ENCODE measurements around the gene F2.
"Not testable (repeated sequence)": the region's sequence is repeated elsewhere in the genome, so short reads cannot be mapped to it uniquely, and the experiment has no call there.

Gene F2

DNA sequence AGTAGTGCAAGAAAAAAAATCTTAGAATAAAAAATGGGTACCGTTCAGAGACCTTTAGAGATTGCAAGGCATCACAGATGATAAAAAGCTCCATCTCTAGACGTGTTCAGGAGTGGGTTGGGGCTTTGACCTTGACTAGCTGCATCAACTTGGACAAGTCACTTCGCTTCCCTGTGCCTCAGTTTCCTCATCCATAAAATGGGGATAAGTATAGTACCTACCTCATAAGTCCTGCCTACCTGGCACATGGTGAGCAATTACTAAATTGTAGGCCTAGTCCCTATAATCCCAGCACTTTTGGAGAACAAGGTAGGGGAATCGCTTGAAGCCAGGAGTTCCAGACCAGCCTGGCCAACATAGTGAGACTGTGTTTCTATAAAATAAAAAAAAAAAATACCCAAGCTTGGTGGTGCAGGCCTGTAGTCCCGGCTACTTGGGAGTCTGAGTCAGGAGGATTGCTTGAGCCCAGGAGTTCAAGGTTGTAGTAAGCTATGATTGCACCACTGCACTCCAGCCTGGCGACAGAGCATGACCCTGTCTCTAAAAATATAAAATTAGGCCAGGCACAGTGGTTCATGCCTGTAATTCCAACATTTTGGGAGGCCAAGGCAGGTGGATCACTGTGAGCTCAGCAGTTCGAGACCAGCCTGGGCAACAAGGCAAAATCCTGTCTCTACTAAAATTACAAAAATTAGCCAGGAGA, 6.0 kb upstream of the F2 start:
- no peak for DNase-seq (ENCODE audit: low read depth in 4 of 4, low spot score in 1 of 4)

DNA sequence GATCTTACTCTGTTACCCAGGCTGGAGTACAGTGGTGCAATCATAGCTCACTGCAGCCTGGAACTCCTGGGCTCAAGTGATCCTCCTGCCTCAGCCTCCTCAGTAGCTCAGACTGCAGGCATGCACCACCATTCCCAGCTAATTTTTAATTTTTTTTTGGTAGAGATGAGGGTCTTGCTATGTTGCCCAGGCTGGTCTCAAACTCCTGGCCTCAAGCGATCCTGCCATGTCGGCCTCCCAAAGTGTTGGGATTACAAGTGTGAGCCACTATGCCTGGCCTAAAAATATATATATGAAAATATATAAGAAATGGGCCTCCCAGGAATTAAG, 1.2 kb upstream of the F2 start:
- not testable (repeated sequence) for DNase-seq (ENCODE audit: low read depth in 4 of 4, low spot score in 1 of 4)

- DNase-seq (ENCODE audit: low read depth in 4 of 4, low spot score in 1 of 4): no peak
Measured at GRCh38 chr11:46718155-46719019, 626 bp upstream of the F2 start.

DNA sequence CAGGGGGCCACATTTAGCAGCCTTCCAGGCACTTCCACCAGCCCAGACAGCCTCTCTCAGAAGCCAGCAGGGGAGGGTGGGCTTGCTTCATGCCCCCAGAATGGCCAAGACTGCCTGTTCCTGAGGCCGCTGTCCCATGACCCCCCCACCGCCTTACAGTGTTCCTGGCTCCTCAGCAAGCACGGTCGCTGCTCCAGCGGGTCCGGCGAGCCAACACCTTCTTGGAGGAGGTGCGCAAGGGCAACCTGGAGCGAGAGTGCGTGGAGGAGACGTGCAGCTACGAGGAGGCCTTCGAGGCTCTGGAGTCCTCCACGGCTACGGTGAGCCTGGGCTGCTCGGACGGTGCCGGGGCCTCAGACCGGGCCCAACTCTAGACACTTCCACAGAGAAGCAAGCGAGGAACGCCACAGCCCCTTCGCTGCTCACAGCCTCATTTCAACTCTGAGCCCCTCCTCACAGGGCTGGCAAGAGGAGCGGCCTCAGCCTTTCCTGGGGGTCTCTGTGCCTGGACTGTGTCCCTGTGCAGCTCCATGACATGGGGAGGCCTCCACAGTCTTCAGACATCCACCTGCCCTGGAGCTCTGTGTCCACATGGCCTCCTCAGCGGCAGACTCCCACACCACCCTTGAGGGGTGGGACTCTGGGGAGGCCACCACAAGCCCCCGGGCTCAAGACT, 668 bp downstream of the F2 start:
- DNase-seq (ENCODE audit: low read depth in 4 of 4, low spot score in 1 of 4): no peak

- no peak for DNase-seq (ENCODE audit: low read depth in 4 of 4, low spot score in 1 of 4)
Measured at GRCh38 chr11:46721286-46721685, 2.3 kb downstream of the F2 start.

DNA sequence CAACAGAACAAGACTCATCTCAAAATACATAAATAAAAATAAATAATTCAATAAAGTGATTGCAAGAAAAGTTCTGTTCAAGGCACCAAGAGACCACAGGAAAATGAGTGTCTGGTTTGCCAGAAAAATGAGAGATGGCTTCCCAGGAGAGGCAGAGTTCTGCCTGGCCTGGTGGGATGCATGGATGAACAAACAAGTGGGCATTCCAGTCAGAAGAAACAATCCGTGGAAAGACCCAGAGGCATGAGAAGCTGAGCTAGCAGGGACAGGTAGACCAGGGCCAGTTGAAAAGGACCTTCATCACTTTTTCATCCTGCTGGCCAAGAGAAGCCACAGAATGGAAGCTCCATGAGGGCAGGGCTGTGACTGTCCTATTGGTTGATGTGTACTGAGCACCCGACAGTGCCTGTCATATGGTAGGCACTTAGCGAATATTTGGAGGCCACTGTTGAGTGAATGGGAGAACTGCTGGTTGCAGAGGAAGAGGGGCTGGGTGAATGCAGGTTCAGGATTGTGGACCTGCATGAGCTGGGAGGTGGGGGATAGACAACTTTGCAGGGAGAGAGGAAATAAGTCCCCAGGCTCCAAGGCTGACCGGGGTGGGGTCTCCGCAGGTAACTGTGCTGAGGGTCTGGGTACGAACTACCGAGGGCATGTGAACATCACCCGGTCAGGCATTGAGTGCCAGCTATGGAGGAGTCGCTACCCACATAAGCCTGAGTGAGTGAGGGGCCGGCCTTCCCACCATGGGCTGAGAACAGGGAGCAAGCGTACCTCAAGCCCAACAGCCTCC, 3.7 kb downstream of the F2 start:
- DNase-seq (ENCODE audit: low read depth in 4 of 4, low spot score in 1 of 4): no peak

DNA sequence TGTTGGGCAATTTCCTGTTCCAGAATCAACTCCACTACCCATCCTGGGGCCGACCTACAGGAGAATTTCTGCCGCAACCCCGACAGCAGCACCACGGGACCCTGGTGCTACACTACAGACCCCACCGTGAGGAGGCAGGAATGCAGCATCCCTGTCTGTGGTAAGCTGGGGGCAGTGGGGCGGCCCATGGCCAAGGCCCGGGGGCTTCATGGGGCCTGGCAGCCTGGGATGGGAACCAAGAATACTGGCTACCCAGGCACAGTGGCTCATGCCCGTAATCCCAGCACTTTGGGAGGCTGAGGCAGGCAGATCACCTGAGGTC, 4.3 kb downstream of the F2 start:
- DNase-seq (ENCODE audit: low read depth in 4 of 4, low spot score in 1 of 4): no peak

GRCh38 chr11:46724088-46724487, 5.1 kb downstream of the F2 start:
- DNase-seq (ENCODE audit: low read depth in 4 of 4, low spot score in 1 of 4): no peak

DNA sequence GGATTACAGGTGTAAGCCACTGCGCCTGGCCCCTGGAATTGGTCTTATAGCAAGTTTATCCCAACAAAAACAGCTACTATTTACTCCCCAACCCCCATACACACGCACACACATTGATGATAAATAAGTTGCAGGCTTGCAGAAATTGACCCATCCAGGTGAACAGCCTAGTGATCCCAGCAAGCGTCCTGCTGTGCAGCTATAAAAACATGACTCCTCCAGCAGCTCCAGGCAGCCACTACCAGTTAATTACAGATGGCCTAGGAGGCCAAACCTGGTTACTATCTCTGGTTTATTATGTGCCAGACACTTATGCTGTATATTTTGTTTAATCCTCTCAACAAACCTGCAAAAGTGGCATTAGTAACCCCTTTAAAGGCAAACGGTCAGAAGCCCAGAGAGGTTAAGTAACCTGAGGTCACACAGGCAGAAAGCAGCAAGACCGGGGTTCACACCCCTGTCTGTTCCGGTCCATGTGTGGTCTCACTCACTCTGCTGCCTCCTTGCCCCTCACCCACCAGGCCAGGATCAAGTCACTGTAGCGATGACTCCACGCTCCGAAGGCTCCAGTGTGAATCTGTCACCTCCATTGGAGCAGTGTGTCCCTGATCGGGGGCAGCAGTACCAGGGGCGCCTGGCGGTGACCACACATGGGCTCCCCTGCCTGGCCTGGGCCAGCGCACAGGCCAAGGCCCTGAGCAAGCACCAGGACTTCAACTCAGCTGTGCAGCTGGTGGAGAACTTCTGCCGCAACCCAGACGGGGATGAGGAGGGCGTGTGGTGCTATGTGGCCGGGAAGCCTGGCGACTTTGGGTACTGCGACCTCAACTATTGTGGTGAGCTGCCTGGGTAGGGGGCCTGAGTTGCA, 6.6 kb downstream of the F2 start:
- DNase-seq (ENCODE audit: low read depth in 4 of 4, low spot score in 1 of 4): no peak

DNA sequence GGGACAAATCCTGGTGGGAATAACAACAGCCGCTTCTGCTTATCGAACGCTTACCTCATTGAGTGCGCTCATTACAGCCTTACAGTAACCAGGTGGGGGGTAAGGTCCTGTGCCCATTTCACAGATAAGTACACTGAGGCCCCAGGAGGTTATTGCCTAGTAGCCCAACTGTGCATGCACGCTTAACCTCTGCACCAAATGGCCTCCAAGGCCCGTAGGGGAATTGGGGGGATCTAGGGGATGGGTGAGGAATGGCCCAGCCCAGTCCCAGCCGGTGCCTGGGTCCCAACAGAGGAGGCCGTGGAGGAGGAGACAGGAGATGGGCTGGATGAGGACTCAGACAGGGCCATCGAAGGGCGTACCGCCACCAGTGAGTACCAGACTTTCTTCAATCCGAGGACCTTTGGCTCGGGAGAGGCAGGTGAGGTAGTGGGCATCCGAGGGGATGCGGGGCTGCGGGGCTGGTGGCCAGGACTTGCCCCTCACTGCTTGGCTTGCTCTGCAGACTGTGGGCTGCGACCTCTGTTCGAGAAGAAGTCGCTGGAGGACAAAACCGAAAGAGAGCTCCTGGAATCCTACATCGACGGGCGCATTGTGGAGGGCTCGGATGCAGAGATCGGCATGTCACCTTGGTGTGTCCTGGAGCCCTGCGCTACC, 7.3 kb downstream of the F2 start:
- DNase-seq (ENCODE audit: low read depth in 4 of 4, low spot score in 1 of 4): no peak

DNA sequence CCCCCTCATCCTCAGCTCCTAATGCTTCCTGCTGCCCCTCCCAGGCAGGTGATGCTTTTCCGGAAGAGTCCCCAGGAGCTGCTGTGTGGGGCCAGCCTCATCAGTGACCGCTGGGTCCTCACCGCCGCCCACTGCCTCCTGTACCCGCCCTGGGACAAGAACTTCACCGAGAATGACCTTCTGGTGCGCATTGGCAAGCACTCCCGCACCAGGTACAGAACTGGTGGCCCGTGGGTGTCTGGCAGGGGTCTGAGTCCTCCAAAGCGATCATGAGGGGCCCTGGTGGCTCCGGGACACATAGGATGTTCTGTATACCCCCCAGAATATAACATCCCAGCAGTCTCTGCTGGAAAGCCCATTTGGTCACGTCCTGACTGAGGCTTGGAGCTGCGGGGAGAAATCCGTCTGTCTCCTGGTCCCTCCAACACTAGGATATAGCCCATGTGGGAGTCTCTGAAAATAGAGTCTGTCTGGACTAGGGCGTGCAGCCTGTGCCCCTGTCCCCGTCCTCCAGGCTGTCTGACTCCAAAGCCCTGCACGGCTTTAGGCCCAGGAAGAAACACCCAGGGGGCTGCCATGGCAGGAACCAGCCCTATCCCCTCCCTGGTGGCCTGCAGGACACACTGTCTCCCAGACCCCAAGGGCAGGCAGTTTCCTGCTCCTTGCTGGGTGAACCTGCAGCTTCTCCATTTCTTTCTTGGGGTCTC, 9.1 kb downstream of the F2 start:
- no peak for DNase-seq (ENCODE audit: low read depth in 4 of 4, low spot score in 1 of 4)

DNA sequence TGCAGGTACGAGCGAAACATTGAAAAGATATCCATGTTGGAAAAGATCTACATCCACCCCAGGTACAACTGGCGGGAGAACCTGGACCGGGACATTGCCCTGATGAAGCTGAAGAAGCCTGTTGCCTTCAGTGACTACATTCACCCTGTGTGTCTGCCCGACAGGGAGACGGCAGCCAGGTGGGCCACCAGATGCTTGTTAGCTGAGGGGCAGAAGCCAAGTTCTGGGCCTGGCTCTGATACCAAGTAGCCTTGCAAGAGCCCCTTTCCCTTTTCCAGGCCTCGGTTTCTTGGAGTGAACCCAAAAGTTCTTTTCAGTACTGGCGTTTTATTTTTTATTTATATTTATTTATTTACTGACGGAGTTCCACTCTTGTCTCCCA, 9.6 kb downstream of the F2 start:
- DNase-seq (ENCODE audit: low read depth in 4 of 4, low spot score in 1 of 4): no peak

- DNase-seq (ENCODE audit: low read depth in 4 of 4, low spot score in 1 of 4): no peak
Measured at GRCh38 chr11:46729110-46730027, 10.4 kb downstream of the F2 start.

GRCh38 chr11:46731545-46731944, 12.5 kb downstream of the F2 start:
- no peak for DNase-seq (ENCODE audit: low read depth in 4 of 4, low spot score in 1 of 4)

DNA sequence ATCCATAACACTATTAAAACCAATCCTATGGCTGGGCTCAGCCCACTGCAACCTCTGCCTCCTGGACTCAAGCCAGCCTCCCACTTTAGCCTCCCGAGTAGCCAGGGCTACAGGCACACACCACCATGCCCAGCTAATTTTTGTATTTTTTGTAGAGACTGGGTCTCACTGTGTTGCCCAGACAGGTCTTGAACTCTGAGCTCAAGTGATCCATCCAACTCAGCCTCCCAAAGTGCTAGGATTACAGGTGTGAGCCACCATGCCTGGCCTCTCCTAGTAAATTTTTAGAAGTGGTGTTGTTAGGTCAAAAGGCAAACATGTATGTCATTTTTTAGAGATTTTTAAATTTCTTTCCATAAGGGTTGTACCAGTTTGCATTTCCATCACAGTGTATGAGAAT, 14.2 kb downstream of the F2 start:
- DNase-seq (ENCODE audit: low read depth in 4 of 4, low spot score in 1 of 4): no peak

DNA sequence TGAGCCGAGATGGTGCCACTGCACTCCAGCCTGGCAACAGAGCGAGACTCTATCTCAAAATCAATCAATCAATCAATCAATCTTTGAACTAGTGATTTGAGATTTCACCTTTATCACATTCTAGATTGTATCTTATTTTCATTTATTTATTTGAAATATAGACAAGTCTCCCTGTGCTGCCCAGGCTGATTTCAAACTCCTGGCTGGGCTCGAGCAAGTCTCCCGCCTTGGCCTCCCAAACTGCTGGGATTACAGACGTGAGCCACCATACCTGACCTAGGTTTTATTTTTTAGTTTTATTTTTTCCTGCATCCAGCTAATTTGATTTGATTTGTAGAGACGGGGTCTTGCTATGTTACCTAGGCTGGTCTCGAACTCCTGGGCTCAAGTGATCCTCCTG, 17.1 kb downstream of the F2 start:
- DNase-seq (ENCODE audit: low read depth in 4 of 4, low spot score in 1 of 4): no peak

DNA sequence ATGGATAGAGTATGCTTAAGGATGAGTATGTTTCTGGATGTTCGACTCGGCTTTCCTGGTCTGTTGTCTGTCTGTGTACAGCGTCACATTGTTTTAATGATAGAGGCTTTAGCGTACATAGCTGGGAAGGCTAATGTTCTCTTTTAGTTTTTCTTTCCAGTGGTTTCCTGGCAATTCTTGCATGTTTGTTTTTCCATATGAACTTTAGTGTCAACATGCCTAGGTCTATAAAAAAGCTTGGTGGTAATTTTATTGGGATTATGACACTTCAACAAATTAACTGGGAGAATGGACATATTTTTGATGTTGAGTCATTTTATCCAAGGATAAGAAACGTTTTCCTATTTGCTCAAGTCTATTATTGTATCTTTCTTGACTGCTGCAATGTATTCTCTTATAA, 17.6 kb downstream of the F2 start:
- no peak for DNase-seq (ENCODE audit: low read depth in 4 of 4, low spot score in 1 of 4)

DNA sequence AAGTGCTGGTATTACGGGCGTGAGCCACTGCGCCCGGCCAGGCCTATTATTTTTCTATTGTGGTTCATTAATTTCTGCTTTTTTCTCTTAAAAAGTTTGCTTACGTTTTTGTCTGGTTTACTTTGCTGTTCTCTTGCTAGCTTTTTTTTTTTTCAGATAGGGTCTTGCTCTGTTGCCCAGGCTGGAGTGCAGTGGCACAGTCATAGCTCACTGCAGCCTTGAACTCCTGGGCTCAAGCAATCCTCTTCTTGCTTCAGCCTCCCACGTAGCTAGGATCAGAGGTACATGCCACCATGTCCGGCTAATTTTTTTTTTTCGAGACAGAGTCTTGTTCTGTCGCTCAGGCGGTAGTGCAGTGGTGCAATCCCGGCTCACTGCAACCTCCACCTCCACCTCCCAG, 18.7 kb downstream of the F2 start:
- DNase-seq (ENCODE audit: low read depth in 4 of 4, low spot score in 1 of 4): no peak

- DNase-seq (ENCODE audit: low read depth in 4 of 4, low spot score in 1 of 4): no peak
Measured at GRCh38 chr11:46738887-46739286, 19.9 kb downstream of the F2 start.

Measured in stimulated activated CD4-positive, alpha-beta T cell treated with anti-CD3 and anti-CD28 coated beads, Interleukin-1b, Interleukin-23, amount 100 ng/mL, for 24 hours (primary cell).